Large intestine (tissue), 3 donors: Measurements from ENCODE around the gene DSCAML1. TPM values are rescaled to one million over a fixed set of nuclear protein-coding genes. Genes with fewer than 3 reads are reported as not detected.
A peak's percentile ranks its signal among the peaks of the same experiment; 100 is the strongest.
"Not testable (repeated sequence)": the region's sequence is repeated elsewhere in the genome, so short reads cannot be mapped to it uniquely, and the experiment has no call there.

Experiments used
- DNase-seq, 2 donors: peaks; one replicate each; pipeline versions ENCODE4 v3.0.0 to v3.0.0-alpha.2; 2013
- H3K27ac ChIP-seq: one replicate; pipeline ENCODE4 v1.5.1; 2013; ENCODE audit warnings: low read length
- H3K27me3 ChIP-seq: 2 replicates; pipeline ENCODE4 v1.6.1; 2013; ENCODE audit warnings: low read length; ENCODE audit not compliant: control insufficient read depth, insufficient read depth
- H3K36me3 ChIP-seq: 2 replicates; pipeline ENCODE4 v1.6.1; 2013; ENCODE audit warnings: low read length; ENCODE audit not compliant: control insufficient read depth, insufficient read depth
- H3K4me1 ChIP-seq: one replicate; pipeline ENCODE4 v1.6.1; 2013; ENCODE audit warnings: low read length; ENCODE audit not compliant: control insufficient read depth, insufficient read depth
- H3K4me3 ChIP-seq: one replicate; pipeline ENCODE4 v1.5.1; 2013; ENCODE audit warnings: low read length
- H3K9me3 ChIP-seq: one replicate; pipeline ENCODE4 v1.6.1; 2013; ENCODE audit warnings: mild to moderate bottlenecking, low read depth, low read length, moderate library complexity; ENCODE audit not compliant: control insufficient read depth
- WGBS: methylation state at CpG from one replicate; pipeline ENCODE4 v1.1.5; 2013; ENCODE audit warnings: low lambda C conversion rate; ENCODE audit not compliant: insufficient coverage; 5-methylcytosine and 5-hydroxymethylcytosine counted together
- polyA plus RNA-seq: library from polyadenylated mRNA; unstranded; fragments of 120-200 nt; gene quantifications from one replicate; pipeline ENCODE4 v1.2.1, GENCODE V29; 2013

The DSCAML1 gene
- polyA plus RNA-seq, 1 donor = 1.6 TPM

DNA sequence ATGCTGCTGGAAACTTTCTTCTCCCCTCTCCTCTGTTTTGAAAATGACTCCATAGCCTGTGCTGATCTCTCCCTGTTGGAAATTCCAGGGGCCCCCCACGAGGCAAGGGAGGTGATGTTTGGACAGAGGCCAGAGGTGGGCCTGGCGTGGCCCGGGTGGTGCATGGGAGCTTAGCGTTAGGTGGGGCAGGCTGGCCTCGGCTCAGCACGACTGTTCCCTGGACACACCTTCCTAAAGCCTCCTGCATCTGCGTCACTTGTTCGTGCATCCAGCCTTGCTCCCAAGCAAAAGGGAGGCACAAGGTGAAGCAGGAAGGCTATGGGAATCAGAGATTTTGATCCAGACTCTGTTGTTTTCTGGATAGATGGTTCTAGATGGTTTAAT, 334.2 kb downstream of the DSCAML1 start:
- H3K36me3 ChIP-seq = no peaks in the 10 kb centered on the region
- DNase-seq = peak in 1 of 2 donors; percentile 13
- H3K27me3 ChIP-seq = no peaks in the 10 kb centered on the region
- H3K4me3 ChIP-seq = no peak overlapping the region
- no peak overlapping the region for H3K27ac ChIP-seq
- WGBS = no CpG with 5 or more reads among the region's 8 CpGs
- H3K4me1 ChIP-seq = no peaks in the 10 kb centered on the region
- H3K9me3 ChIP-seq = no peaks in the 10 kb centered on the region

DNA sequence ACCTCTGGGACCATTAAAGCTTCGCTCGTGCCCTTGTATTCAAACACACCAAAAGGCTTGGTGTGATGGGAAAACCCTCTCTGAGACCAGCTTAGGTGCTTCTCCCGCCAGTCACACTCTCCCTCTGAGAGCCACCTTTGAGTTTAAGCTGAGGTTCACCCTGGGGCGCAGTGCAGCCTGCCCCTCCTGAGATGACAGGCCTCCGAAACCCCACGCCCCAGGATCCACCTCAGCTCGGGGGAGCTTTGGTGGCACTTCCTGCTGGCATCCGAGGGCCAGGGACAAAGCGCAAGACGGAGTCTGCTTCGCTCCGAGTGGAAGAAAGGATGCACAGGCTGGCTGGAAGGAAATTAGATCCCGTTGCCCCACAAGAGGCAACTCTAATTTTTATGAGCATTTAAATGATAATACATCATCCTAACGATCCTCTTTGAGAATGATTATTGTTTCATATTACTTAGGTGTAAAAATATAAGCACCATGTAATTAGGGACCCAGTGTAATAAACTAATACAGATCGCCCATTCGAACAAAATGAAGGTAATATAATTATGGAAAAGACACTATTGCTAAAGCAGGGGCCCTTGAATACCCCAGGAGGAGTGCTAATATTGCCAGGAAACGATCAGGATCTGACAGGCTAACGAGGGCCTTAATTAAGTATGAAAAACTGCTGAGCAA, 334.7 kb downstream of the DSCAML1 start:
- DNase-seq = no peak
- no peak overlapping the region for H3K27ac ChIP-seq
- WGBS = 80% methylated on average over 4 of the region's 18 CpGs
- no peaks in the 10 kb centered on the region for H3K27me3 ChIP-seq
- H3K4me1 ChIP-seq = no peaks in the 10 kb centered on the region
- H3K36me3 ChIP-seq = no peaks in the 10 kb centered on the region
- no peak overlapping the region for H3K4me3 ChIP-seq
- H3K9me3 ChIP-seq = no peaks in the 10 kb centered on the region

DNA sequence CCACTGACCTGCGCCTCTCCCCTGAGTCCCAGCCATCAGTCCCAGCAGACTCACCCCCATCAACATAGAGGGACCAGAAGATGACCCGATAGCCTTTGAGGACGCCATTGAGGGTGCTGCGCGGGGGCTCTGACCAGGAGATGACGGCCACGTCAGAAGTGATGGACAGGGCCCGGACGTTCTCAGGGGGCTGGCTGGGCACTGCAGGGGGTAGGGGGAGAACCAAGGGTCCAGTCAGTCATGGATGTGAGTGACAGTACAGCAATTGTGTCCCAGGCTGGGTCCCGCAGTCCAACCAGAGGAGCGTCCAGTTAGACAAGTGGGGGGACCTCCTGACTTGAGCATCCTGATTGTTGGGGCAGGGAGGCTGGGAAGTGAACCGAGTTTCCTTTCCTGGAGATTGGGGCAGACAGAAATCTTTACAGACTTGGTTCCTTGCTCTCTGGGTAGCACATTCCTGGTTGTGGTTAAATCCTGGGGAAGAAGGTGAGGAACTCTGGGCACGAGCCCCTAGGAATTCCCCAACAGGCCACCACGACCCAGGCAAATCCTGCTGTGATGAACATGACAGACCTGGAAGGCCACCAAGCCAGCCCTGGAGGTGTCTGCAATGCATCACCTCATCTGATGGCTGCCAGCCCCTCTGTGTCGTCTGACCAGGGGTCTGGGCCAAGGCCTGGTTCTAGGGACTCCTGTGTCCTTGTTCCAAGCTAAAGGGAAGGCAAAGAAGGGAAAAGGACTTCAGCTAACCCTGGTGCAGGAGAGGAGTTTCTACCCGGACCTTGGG, 335.4 kb downstream of the DSCAML1 start:
- no peak for DNase-seq
- no CpG with 5 or more reads among the region's 16 CpGs for WGBS
- no peaks in the 10 kb centered on the region for H3K9me3 ChIP-seq
- H3K27me3 ChIP-seq = no peaks in the 10 kb centered on the region
- no peaks in the 10 kb centered on the region for H3K4me1 ChIP-seq
- H3K4me3 ChIP-seq = no peak overlapping the region
- no peaks in the 10 kb centered on the region for H3K36me3 ChIP-seq
- H3K27ac ChIP-seq = no peak overlapping the region

DNA sequence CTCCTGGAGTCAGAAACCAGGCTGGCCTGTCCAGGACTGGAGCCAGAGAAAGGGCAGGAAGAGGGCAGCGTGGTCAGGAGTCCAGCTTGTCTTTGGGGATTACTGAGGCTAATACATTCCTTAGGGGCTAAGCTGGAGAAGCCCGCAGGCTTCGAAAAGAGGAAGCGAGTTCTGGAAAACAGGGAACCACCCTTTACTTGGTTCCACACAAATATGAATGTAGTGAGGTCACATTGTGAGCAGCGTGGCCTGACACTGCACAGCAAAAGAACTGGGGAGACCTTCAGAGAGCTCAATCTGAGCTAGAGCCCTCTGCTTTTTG, 337.1 kb downstream of the DSCAML1 start:
- no CpG with 5 or more reads among the region's 5 CpGs for WGBS

DNA sequence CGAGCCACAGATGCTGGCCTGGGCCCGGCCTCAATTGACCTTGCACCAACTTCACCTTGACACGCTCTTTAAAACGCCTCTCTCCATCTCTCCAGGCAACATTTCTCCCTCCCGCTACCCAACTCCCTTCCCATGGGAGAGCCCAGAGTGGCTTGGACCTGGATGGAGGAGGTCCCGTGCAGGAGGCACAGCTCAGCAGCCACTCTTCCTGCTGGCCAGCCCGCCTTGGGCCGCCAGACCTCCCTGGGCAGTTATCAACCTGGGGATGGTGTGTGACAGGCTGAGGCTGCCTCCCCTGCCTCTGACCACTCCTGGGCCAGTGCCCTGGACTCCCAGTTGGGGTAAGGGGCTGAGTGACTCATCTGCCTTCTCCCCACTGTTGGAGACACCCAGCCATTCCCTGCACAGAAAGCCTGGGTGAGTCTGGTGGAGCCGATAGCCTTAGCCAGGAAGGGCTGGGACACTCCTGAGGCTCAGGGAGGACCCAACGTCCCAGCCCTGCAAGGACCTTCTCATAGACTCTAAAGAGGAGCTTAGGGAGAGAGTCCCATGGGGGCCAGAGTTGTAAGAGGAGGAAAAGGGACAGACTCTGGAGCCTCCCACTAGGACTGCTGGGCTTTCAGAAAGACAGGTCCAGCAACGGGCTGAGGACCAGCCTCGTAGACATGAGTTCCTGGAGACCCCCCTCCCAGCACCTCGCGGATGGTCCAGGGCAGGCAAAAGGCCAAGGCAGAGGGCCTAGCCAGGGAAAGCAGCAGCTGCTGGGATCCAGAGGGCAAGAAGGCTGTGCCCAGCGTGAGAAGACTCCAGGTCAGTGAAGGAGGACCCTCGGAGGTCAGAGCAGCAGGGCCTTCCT, 337.7 kb downstream of the DSCAML1 start:
- DNase-seq = no peak
- WGBS = 100% methylated on average over 1 of the region's 16 CpGs
- Histone ChIP-seq H3K27me3 (no peaks in the 10 kb centered on the region), H3K27ac (no peak overlapping the region), H3K9me3 (no peaks in the 10 kb centered on the region), H3K4me3 (no peak overlapping the region), H3K36me3 (no peaks in the 10 kb centered on the region), H3K4me1 (no peaks in the 10 kb centered on the region)

More for the DNA sequence above, 337.1 kb downstream of the DSCAML1 start:
- Histone ChIP-seq H3K9me3 (no peaks in the 10 kb centered on the region), H3K27ac (no peak overlapping the region), H3K36me3 (no peaks in the 10 kb centered on the region), H3K4me1 (no peaks in the 10 kb centered on the region), H3K4me3 (no peak overlapping the region), H3K27me3 (no peaks in the 10 kb centered on the region)
- DNase-seq = no peak

DNA sequence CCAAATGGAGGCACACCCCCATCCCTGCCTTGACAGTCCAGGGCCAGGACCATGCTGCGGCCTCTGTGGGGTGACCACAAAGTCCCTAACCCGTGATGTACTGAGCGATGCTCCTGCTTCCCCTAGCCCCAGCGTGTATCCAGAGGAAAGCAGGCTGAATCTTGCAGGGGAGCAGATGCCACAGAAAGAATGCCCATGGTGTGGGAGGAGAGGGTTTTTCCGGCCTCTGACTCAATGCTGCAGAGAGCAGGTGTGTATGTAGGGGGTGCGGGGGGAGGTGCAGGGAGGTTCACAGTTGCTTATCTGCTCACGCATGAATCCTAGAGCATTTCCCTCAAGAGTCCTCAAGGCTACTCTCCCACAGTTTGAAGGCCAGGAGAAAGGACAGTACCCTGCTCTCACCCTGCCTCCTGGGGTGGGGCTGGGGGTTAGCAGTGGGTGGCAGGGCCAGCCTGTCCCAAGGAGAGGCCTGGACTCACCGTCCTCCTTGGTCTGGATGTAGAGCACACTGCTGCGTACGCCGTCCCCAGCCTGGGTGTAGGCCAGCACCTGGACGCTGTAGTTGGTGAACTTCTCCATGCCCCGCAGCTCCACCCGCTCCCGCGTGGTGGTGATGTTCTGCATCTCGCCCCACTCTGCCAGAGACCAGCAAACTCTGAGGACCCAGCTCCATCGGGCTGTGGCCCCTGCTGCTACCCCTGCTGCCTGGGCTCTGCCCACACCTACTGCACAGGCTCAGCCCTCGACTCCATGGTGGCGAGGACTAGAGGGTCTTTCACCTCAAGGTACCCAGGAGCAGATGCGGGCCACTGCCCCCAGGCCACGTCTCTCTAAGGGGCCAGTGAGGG, 338.5 kb downstream of the DSCAML1 start:
- no peaks in the 10 kb centered on the region for H3K4me1 ChIP-seq
- H3K27ac ChIP-seq = no peak overlapping the region
- WGBS = no CpG with 5 or more reads among the region's 22 CpGs
- no peak overlapping the region for H3K4me3 ChIP-seq
- no peaks in the 10 kb centered on the region for H3K36me3 ChIP-seq
- H3K9me3 ChIP-seq = peaks cover 3% of the 10 kb centered on the region
- no peaks in the 10 kb centered on the region for H3K27me3 ChIP-seq
- DNase-seq = peak in 1 of 2 donors; percentile 9

DNA sequence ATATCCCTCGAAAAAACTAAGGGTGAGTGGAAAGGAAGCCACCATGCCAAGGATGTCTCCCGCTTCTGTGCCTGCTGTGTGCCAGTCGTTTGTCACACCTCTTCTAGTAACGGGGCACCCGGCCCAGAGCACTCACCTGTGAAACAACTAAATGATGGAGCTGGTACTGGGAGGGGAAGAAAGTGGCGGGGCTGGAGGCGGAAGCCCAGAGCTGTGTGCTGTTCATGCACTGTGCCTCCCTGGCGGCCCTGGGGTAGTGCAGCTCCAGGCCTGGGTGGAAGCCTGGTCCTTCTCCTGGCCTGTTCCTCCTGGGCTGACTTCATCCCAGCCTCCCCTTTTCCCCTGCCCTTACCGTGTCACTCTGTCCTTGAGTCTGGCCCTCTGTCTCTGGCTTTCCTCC, 339.2 kb downstream of the DSCAML1 start:
- Histone ChIP-seq H3K36me3 (no peaks in the 10 kb centered on the region), H3K27me3 (no peaks in the 10 kb centered on the region), H3K27ac (no peak overlapping the region), H3K9me3 (peaks cover 3% of the 10 kb centered on the region), H3K4me3 (no peak overlapping the region), H3K4me1 (no peaks in the 10 kb centered on the region)
- no peak for DNase-seq
- no CpG with 5 or more reads among the region's 9 CpGs for WGBS

DNA sequence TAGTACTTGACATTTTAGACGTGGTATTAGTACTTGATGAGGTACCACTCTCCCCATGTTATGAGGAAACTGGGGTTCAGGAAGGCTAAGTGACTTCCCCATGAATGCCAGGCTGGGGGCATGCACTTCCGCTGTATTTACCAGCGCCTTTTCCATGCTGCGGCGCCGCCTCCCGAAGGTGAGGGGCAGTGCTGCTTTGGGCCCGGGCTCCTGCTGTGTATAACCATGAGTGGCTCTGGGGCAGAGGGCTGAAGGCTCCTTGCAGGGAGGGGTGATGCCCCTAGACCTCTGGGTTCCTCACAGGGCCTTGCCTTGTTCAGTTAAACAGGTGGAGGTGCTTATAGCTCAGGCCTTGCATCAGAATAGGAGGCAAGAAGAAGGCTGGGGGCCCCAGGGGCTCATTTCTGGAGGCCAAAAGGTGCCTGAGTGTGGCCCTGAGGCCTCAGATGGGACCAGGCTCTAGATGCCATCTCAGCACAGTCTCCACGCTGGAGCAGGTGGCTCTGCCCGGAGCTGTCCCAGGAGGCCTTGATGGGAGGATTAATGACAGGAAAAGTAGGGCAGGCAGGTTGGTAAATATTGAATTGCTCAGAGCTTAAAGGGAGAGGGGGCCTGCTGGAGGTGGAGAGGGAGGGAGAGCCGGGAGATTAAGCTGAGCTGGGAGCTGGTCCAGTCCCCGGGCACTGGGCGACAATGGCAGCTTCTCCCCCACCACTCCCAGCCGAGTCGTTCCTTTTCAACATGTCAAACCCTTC, 339.8 kb downstream of the DSCAML1 start:
- Histone ChIP-seq H3K36me3 (no peaks in the 10 kb centered on the region), H3K27ac (no peak overlapping the region), H3K4me3 (no peak overlapping the region), H3K4me1 (no peaks in the 10 kb centered on the region), H3K27me3 (no peaks in the 10 kb centered on the region), H3K9me3 (peaks cover 3% of the 10 kb centered on the region)
- peak in 1 of 2 donors; percentile 21 for DNase-seq
- 100% methylated on average over 1 of the region's 15 CpGs for WGBS

DNA sequence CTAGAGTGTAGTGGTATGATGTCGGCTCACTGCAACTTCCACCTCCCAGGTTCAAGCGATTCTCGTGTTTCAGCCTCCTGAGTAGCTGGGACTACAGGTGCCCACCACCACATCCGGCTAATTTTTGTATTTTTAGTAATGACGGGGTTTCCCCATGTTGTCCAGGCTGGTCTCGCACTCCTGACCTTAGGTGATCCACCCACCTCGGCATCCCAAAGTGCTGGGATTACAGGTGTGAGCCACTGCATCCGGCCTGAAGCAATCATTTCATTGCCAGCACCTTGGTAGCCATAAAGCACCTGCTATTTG, 340.3 kb downstream of the DSCAML1 start:
- H3K4me1 ChIP-seq, H3K36me3 ChIP-seq, H3K9me3 ChIP-seq, H3K4me3 ChIP-seq, H3K27ac ChIP-seq, DNase-seq, H3K27me3 ChIP-seq: not testable (repeated sequence)
- no CpG with 5 or more reads among the region's 8 CpGs for WGBS
